SK-N-SH treated with all-trans-retinoic acid at 6 μM for 48 hours (cell line): ENCODE measurements around the gene TNK2.
"Not testable (repeated sequence)": the region's sequence is repeated elsewhere in the genome, so short reads cannot be mapped to it uniquely, and the experiment has no call there.

Experiments
- BACH2 ChIP-seq: fragments of 250-450 bp; sonication (Bioruptor Pico); IDR thresholded peaks from 2 replicates; pipeline ENCODE4 v1.9.0; 2021; ENCODE audit warnings: mild to moderate bottlenecking, borderline replicate concordance
- CSRNP3 ChIP-seq: fragments of 250-450 bp; sonication (Bioruptor Pico); IDR thresholded peaks from 2 replicates; pipeline ENCODE4 v1.5.1; 2021; ENCODE audit warnings: mild to moderate bottlenecking, moderate library complexity
- ISL1 ChIP-seq: fragments of 250-450 bp; sonication (Bioruptor Pico); IDR thresholded peaks from 2 replicates; pipeline ENCODE4 v2.1.2; 2022; ENCODE audit warnings: mild to moderate bottlenecking, moderate library complexity
- PATZ1 ChIP-seq: fragments of 250-450 bp; sonication (Bioruptor Pico); IDR thresholded peaks from 2 replicates; pipeline ENCODE4 v1.8.0; 2020; ENCODE audit warnings: mild to moderate bottlenecking, moderate library complexity, borderline replicate concordance
- POU6F1 ChIP-seq: fragments of 250-450 bp; sonication (Bioruptor Pico); IDR thresholded peaks from 2 replicates; pipeline ENCODE4 v1.8.0; 2021; ENCODE audit warnings: low read depth, mild to moderate bottlenecking, moderate library complexity, borderline replicate concordance
- PPARA ChIP-seq: fragments of 250-450 bp; sonication (Bioruptor Pico); IDR thresholded peaks from 2 replicates; pipeline ENCODE4 v1.5.0; 2020; ENCODE audit warnings: mild to moderate bottlenecking, borderline replicate concordance
- RARB ChIP-seq: fragments of 250-450 bp; sonication (Bioruptor Pico); IDR thresholded peaks from 2 replicates; pipeline ENCODE4 v1.8.0; 2021; ENCODE audit warnings: mild to moderate bottlenecking, moderate library complexity
- TCF4 ChIP-seq: fragments of 250-450 bp; sonication (Bioruptor Pico); IDR thresholded peaks from 2 replicates; pipeline ENCODE4 v1.8.0; 2021; ENCODE audit warnings: mild to moderate bottlenecking, moderate library complexity, borderline replicate concordance
- TSHZ2 ChIP-seq: fragments of 250-450 bp; sonication (Bioruptor Pico); IDR thresholded peaks from 2 replicates; pipeline ENCODE4 v1.5.0; 2020; ENCODE audit warnings: mild to moderate bottlenecking, moderate library complexity

GRCh38 chr3:195816276-195816913, 92.0 kb downstream of the TNK2 start:
- not testable (repeated sequence) for TF ChIP-seq TSHZ2; BACH2 (CRISPR knock-in tag); ISL1 (CRISPR knock-in tag); RARB; PPARA (CRISPR knock-in tag); PATZ1 (CRISPR knock-in tag); POU6F1; TCF4 (CRISPR knock-in tag); CSRNP3 (CRISPR knock-in tag)
